DMS79 treated with DMSO at 0.1 percent for 48 hours (cell line): Measurements from ENCODE around the gene PRKX.
"Not testable (repeated sequence)": the region's sequence is repeated elsewhere in the genome, so short reads cannot be mapped to it uniquely, and the experiment has no call there.

Experiments
- DNase-seq: peaks from one replicate; lab custom pipeline; 2025; lab: John Stamatoyannopoulos, UW

PRKX gene

GRCh38 chrX:3711331-3711917 lies 2.0 kb downstream of the PRKX start:
- no peak for DNase-seq

GRCh38 chrX:3707673-3708274 lies 5.7 kb downstream of the PRKX start:
- DNase-seq: not testable (repeated sequence)

DNA sequence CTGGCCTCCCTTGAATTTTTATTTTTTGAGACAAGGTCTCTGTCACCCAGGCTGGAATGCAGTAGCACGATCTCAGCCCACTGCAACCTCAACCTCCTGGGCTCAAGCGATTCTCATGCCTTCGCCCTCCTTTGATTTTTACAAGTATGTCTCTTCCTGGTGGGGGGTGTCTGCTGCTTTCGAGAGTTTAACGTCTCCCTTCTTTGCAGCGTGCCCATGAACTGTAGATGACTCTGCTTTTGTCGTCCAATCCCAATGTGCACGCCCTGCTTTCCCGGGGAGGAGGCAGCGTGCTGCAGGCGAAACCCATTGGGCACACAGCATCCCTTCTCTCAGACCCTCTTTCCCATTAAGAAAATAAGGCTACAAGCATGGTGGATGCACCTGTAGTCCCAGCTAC lies 7.0 kb downstream of the PRKX start:
- no peak for DNase-seq

- not testable (repeated sequence) for DNase-seq
These were observed 10.2 kb downstream of the PRKX start for GRCh38 chrX:3703251-3703650.

GRCh38 chrX:3702095-3702494 lies 11.4 kb downstream of the PRKX start:
- DNase-seq: not testable (repeated sequence)

- DNase-seq: not testable (repeated sequence)
These were observed 12.0 kb downstream of the PRKX start for GRCh38 chrX:3701445-3701928.

DNA sequence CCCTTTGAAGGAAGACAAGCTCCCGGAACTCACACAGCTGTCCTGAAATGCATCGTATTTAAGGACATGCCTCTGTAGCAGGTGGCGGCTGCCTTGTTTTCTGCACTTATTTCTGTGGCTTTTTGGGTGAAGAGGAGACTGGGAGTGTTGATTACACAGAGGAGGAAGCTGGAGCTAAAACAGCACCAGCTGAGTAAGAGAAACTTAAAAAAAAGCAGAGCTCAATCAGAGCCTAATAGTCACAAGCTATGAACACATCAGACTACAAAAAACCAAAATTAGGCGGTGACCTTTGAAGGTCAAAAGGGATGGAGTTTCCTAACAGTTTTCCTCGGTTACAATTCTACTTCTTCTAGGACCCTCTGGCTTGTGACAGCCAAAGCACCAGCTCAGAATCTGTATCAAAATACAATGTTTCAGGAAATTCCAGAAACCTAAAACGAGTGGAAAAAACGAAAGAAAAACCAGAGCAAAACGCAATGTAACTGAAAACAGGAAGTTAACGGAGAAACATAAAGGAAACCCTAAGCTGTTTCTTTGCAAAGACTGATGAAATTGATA lies 13.5 kb downstream of the PRKX start:
- no peak for DNase-seq

- DNase-seq: peak; percentile 32
These were observed 15.7 kb downstream of the PRKX start for GRCh38 chrX:3697701-3698279.

- peak; percentile 32 for DNase-seq
These were observed 16.2 kb downstream of the PRKX start for GRCh38 chrX:3697220-3697684.

- no peak for DNase-seq
These were observed 17.9 kb downstream of the PRKX start for GRCh38 chrX:3695536-3695935.

- no peak for DNase-seq
These were observed 23.3 kb downstream of the PRKX start for GRCh38 chrX:3690140-3690539.

GRCh38 chrX:3683236-3683635 lies 30.2 kb downstream of the PRKX start:
- DNase-seq: not testable (repeated sequence)

GRCh38 chrX:3680459-3680858 lies 33.0 kb downstream of the PRKX start:
- DNase-seq: no peak

GRCh38 chrX:3679669-3680068 lies 33.8 kb downstream of the PRKX start:
- DNase-seq: no peak

DNA sequence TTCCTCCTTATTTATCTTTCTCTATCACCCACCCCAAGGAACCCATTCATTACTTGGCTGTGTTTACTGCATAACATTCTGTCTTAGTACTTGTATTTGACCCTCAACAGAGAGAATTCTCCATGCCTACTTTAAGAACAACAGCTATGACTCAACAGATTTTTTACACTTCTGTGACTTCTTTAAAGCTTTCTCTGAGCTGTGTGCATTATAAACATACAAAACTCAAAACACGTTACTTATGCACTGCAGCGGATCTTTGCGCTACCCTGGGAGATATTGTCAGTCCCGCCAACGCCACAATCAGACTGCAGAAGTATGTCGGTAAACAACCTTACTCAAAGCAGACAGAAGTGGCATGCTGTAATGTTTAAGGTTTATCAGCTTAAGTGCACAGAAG lies 35.1 kb downstream of the PRKX start:
- no peak for DNase-seq

DNA sequence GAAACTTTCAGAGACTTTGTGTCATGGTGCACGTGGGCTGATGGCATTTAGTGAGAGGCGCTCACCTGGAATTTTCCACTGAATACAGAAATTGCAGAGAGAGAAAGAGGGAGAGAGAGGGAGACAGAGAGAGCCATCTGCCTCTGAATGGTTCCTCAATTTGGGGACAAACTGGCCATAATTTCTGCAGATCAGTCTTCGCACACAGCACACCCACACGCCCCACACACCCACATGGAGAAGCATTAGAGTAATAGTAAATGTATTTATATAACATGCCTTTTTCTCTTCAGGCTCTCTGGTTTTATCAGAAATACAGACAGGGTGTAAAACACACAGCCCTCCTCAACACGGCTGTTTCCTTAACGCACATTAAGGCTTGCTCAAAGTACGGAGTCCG lies 38.6 kb downstream of the PRKX start:
- DNase-seq: no peak

DNA sequence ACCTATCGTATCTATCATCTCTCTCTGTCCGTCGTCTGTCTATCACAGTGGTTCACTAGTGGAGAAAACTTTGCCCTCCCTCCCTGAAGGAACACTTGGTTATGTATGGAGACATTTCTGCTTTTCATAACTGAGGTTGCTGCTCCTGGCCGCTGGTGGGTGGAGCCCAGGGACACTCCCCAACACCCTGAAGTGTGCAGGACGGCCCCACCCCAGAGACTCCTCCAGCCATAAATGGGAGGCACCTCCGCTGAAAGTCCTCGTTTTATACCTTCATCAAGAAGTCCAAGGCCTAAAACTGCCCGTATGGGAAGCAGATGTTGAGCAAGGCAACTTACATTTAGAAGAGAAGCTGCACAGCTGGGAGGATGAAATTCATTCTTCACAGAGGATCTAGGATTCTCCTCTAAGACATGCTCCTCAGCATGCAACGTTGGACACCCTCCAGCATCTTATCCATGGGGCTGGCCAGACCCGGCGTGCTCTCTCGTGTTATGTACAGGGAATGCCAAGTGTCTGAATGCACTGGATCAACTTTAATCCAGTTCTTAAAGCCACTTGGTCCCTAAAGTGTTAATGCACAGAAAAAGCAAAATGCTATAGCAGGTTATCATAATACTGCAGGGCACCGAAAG lies 43.5 kb downstream of the PRKX start:
- DNase-seq: no peak

GRCh38 chrX:3666975-3667374 lies 46.5 kb downstream of the PRKX start:
- no peak for DNase-seq

DNA sequence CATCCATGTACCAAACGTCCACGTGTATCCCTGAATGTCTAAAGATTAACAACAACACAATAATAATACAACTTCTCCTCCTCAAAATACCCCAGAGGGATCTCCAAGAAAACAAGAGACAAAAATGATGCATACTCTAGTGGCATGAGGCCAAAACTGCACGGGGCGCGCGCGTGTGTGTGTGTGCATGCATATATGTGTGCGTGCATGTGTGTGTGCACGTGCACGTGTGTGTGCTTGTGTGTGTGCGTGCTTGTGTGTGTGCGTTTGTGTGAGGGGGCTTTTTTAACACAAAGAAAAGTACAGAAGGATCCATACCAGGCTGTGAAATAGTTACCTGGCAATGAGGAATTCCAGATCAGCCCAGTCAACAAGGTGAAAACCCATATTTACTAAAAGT lies 48.5 kb downstream of the PRKX start:
- no peak for DNase-seq

GRCh38 chrX:3663576-3664250 lies 49.7 kb downstream of the PRKX start:
- not testable (repeated sequence) for DNase-seq

- no peak for DNase-seq
These were observed 53.7 kb downstream of the PRKX start for GRCh38 chrX:3659761-3660160.

GRCh38 chrX:3655181-3655580 lies 58.3 kb downstream of the PRKX start:
- no peak for DNase-seq
